D721Med (cell line): ENCODE measurements around the gene FOXC1.

Source experiments
- DNase-seq: peaks from one replicate; pipeline ENCODE4 v3.0.0; 2011; ENCODE audit warnings: low spot score; ENCODE audit not compliant: insufficient read length
- FAIRE-seq: peaks from 2 replicates; lab custom pipeline; 2011; peaks lifted over from hg19 to GRCh38; lab: Jason Lieb, UNC
- CTCF ChIP-seq: IDR thresholded peaks from 2 replicates; pipeline ENCODE4 v1.5.1; 2012; ENCODE audit warnings: mild to moderate bottlenecking, control low read depth; ENCODE audit not compliant: insufficient read depth; ENCODE audit errors: missing control alignments

The FOXC1 gene

GRCh38 chr6:1609041-1609647 lies 571 bp upstream of the FOXC1 start:
- no peak for DNase-seq
- TF ChIP-seq CTCF, result no peak
- FAIRE-seq, result no peak

- no peak for DNase-seq
- no peak for FAIRE-seq
- no peak for TF ChIP-seq CTCF
Measured at GRCh38 chr6:1610497-1611321, 994 bp downstream of the FOXC1 start.

GRCh38 chr6:1611322-1611571 lies 1.5 kb downstream of the FOXC1 start:
- FAIRE-seq (no peak), DNase-seq (no peak)
- peak; percentile 31 for TF ChIP-seq CTCF

GRCh38 chr6:1611572-1612298 lies 2.0 kb downstream of the FOXC1 start:
- DNase-seq, result no peak
- FAIRE-seq, result no peak
- TF ChIP-seq CTCF, result no peak

- TF ChIP-seq CTCF, result no peak
- no peak for FAIRE-seq
Measured at GRCh38 chr6:1612299-1612973, 2.7 kb downstream of the FOXC1 start.

GRCh38 chr6:1612974-1613306 lies 3.2 kb downstream of the FOXC1 start:
- FAIRE-seq, result no peak
- TF ChIP-seq CTCF, result no peak

More at GRCh38 chr6:1612299-1612973, 2.7 kb downstream of the FOXC1 start:
- no peak for DNase-seq

More at GRCh38 chr6:1612974-1613306, 3.2 kb downstream of the FOXC1 start:
- DNase-seq, result no peak
